WTC11 (cell line): ENCODE measurements around the gene MYO3A.
A peak's percentile ranks its signal among the peaks of the same experiment; 100 is the strongest.

Experiments
- ETV6 ChIP-seq: sonication (generic); formaldehyde crosslinking; IDR thresholded peaks from 2 replicates; pipeline ENCODE4 v1.8.1; 2022; ENCODE audit warnings: mild to moderate bottlenecking, missing genetic modification reagents
- IRF2 ChIP-seq: sonication (generic); formaldehyde crosslinking; IDR thresholded peaks from 2 replicates; pipeline ENCODE4 v1.8.0; 2022; ENCODE audit warnings: low read depth, missing genetic modification reagents, borderline replicate concordance
- RELA ChIP-seq: sonication (generic); formaldehyde crosslinking; IDR thresholded peaks from 2 replicates; pipeline ENCODE4 v1.8.1; 2022; ENCODE audit warnings: missing genetic modification reagents, mild to moderate bottlenecking, borderline replicate concordance
- ZNF317 ChIP-seq: sonication (generic); formaldehyde crosslinking; IDR thresholded peaks from 2 replicates; pipeline ENCODE4 v1.8.1; 2023; ENCODE audit warnings: low read depth, mild to moderate bottlenecking, moderate library complexity, missing genetic modification reagents, borderline replicate concordance
- TF ChIP-seq, protein P1 (sequence below): fragments of 200-600 bp; IDR thresholded peaks from 2 replicates; pipeline ENCODE4 v1.8.0; 2022; ENCODE audit warnings: antibody characterized with exemption

DNA sequence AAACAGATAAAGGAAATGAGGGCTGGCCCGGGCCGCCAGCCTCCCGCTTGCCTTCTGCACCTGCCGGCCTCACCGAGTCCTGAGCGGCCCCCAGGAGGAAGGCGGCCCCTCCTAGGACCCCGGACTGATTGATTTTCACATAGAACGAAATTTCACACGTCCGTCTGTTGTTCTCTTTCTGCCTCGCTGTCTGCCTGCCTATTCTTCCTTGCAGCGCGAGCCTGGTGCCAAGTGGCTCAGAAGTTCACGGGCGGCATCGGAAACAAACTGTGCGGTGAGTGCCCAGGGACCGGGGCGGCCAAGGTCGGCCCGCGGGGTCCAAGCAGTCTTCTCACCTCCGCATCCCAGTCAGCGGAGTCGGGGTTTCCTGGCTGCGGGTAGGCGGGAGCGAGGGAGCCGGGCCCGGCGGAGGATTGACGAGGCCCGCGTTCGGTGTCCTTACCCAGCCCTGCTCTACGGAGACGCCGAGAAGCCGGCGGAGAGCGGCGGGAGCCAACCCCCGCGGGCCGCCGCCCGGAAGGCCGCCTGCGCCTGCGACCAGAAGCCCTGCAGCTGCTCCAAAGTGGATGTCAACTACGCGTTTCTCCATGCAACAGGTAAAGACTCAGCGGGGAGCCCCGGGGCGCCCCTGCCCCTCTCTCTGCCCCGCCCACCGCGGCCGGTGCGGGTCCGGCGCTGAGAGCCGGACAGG lies 283.5 kb downstream of the MYO3A start:
- TF ChIP-seq ETV6 (0 out of 2 replicates have a peak, but pooled peaks have one; percentile 18), ZNF317 (no peak), IRF2 (CRISPR knock-in tag) (no peak), RELA (CRISPR knock-in tag) (no peak)
- TF ChIP-seq, protein P1, sequence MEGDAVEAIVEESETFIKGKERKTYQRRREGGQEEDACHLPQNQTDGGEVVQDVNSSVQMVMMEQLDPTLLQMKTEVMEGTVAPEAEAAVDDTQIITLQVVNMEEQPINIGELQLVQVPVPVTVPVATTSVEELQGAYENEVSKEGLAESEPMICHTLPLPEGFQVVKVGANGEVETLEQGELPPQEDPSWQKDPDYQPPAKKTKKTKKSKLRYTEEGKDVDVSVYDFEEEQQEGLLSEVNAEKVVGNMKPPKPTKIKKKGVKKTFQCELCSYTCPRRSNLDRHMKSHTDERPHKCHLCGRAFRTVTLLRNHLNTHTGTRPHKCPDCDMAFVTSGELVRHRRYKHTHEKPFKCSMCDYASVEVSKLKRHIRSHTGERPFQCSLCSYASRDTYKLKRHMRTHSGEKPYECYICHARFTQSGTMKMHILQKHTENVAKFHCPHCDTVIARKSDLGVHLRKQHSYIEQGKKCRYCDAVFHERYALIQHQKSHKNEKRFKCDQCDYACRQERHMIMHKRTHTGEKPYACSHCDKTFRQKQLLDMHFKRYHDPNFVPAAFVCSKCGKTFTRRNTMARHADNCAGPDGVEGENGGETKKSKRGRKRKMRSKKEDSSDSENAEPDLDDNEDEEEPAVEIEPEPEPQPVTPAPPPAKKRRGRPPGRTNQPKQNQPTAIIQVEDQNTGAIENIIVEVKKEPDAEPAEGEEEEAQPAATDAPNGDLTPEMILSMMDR: no peak
